HG02840 (cell line): ENCODE results near the gene KLHL17.

Source experiments
- ATAC-seq: cut with Tn5 transposase; IDR thresholded peaks from one replicate; pipeline ENCODE4 v1.9.1; 2021; ENCODE audit warnings: mild to moderate bottlenecking, moderate library complexity, moderate number of reproducible peaks; ENCODE audit not compliant: unreplicated experiment, low FRiP score

KLHL17 gene

DNA sequence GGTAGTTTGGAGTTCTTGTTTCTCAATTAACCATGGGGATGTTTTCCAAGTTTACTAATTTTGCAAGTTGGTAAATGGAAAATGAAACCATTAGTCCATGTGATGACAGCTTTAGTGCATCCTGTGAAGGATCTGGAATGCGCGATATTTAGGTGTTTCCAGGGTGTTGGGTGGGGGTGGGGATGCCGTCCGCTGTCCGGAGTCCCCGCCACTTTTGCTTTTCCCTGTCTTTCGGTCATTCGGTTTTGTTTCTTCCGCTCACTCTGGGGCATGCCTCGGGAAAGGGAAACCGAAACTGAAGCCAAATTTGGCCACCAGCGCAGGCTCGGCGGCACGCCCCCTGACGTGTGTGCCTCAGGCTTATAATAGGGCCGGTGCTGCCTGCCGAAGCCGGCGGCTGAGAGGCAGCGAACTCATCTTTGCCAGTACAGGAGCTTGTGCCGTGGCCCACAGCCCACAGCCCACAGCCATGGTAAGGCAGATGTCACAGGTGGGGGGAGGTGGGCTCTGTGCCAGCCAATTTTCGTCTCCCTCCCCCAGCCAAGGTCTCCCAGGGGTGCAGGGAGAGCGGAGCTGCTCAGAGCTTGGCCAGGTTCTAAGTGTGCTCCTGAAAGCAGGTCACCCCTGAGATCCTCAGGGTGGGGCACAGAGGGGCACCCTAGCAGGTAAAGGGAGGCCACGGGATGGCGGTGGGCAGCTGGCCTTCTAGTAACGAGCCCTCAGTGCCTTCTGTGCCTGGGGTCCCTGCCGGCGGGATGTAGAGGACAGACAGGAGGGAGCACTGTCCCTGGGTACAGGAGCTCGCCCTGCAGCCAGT is 52.9 kb downstream of the KLHL17 start, which contains the start of gene ISG15:
Gene ISG15, plus strand, starts transcription at position 393 of the 817 bp plus-strand sequence. Its CDS starts 77 bp downstream, at position 470.
- peak; percentile 81 for ATAC-seq

DNA sequence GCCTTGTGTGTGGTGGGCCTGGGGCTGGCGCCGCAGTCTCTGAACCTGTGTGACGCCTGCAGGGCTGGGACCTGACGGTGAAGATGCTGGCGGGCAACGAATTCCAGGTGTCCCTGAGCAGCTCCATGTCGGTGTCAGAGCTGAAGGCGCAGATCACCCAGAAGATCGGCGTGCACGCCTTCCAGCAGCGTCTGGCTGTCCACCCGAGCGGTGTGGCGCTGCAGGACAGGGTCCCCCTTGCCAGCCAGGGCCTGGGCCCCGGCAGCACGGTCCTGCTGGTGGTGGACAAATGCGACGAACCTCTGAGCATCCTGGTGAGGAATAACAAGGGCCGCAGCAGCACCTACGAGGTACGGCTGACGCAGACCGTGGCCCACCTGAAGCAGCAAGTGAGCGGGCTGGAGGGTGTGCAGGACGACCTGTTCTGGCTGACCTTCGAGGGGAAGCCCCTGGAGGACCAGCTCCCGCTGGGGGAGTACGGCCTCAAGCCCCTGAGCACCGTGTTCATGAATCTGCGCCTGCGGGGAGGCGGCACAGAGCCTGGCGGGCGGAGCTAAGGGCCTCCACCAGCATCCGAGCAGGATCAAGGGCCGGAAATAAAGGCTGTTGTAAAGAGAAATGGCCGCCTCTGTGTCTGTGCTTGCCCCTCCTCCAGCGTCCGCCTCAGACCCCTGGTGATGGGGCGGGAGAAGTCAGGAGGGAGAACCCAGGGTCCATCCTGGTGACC is 53.7 kb downstream of the KLHL17 start:
- no peak for ATAC-seq

GRCh38 chr1:1014799-1015681 is 54.7 kb downstream of the KLHL17 start:
- no peak for ATAC-seq
